Measurements from ENCODE around the gene SLC5A4. TPM values are rescaled to one million over a fixed set of nuclear protein-coding genes. Genes with fewer than 3 reads are reported as not detected.
"Not testable (repeated sequence)": the region's sequence is repeated elsewhere in the genome, so short reads cannot be mapped to it uniquely, and the experiment has no call there.

SLC5A4 gene
- total and polyA plus RNA-seq, 4 donors: 0.03 to 0.75 (median 0.19) TPM

DNA sequence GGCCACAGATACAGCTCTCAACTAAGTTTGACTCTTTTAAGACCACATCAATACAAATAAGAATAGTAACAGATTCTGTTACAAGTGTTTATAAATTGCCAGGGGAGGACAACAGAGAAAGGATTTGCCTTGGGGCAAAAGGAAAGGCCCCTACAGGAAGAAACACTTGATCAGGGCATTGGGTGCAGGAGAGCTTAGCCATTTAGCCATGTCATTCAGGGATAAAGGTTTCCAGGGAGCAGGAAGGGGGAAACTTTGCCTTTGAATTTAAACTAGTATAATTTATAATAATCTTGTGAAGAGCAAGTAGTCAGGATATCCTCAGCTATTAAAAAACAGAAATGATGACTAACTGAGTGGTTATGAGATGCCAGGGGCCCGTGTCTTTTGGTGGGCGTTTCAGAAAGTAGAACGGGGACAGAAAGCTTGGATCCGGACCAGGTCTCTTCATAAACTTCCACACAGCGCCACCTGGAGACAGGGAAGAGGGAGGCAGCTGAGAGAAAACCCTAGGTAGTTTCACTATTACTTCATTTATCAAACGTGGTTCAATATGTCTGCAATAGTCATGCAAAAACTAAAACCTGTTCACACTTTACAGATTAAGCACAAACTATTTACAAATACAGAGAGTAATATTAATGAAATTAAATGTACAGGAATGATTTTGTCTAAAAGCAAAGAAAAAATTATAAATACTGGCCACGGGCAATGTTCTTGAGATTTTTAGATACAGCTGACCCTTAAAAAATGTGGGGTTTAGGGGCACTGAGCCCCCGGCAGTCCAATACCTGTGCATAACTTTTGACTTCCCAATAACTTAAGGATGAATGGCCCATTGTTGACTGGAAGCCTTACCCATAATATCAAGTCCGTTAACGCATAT is 11.0 kb upstream of the SLC5A4 start:
- H3K9ac ChIP-seq (ENCODE audit: low read depth in 1 of 2, low read length in 2 of 2): peak overlapping the region in 1 of 2 donors; percentile 63
- peak overlapping the region in 2 of 3 donors; percentile 23 to 28 for H3K4me3 ChIP-seq (ENCODE audit: low read depth in 1 of 3, low read length in 3 of 3)
- WGBS: 29% methylated on average over 10 of the region's 10 CpGs
- no peak overlapping the region for H3K27ac ChIP-seq (ENCODE audit: low read depth in 1 of 2, low read length in 2 of 2)
- peak; percentile 76 for DNase-seq (ENCODE audit: low spot score)
- no peaks in the 10 kb centered on the region for H3K36me3 ChIP-seq (ENCODE audit: control insufficient read depth in 4 of 4, insufficient read depth in 3 of 4, low read depth in 1 of 4, low read length in 3 of 4)
- H3K9me3 ChIP-seq (ENCODE audit: control insufficient read depth in 4 of 4, low read length in 3 of 4): no peaks in the 10 kb centered on the region
- TF ChIP-seq, protein P1, sequence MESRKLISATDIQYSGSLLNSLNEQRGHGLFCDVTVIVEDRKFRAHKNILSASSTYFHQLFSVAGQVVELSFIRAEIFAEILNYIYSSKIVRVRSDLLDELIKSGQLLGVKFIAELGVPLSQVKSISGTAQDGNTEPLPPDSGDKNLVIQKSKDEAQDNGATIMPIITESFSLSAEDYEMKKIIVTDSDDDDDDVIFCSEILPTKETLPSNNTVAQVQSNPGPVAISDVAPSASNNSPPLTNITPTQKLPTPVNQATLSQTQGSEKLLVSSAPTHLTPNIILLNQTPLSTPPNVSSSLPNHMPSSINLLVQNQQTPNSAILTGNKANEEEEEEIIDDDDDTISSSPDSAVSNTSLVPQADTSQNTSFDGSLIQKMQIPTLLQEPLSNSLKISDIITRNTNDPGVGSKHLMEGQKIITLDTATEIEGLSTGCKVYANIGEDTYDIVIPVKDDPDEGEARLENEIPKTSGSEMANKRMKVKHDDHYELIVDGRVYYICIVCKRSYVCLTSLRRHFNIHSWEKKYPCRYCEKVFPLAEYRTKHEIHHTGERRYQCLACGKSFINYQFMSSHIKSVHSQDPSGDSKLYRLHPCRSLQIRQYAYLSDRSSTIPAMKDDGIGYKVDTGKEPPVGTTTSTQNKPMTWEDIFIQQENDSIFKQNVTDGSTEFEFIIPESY (IDR thresholded peaks at IDR 0.05): no peak
- TF ChIP-seq FOXA1 (IDR thresholded peaks at IDR 0.05): no peak
- no peak for TF ChIP-seq EGR1 (IDR thresholded peaks at IDR 0.05; ENCODE audit: low read depth in 2 of 2)
- TF ChIP-seq, protein P2, sequence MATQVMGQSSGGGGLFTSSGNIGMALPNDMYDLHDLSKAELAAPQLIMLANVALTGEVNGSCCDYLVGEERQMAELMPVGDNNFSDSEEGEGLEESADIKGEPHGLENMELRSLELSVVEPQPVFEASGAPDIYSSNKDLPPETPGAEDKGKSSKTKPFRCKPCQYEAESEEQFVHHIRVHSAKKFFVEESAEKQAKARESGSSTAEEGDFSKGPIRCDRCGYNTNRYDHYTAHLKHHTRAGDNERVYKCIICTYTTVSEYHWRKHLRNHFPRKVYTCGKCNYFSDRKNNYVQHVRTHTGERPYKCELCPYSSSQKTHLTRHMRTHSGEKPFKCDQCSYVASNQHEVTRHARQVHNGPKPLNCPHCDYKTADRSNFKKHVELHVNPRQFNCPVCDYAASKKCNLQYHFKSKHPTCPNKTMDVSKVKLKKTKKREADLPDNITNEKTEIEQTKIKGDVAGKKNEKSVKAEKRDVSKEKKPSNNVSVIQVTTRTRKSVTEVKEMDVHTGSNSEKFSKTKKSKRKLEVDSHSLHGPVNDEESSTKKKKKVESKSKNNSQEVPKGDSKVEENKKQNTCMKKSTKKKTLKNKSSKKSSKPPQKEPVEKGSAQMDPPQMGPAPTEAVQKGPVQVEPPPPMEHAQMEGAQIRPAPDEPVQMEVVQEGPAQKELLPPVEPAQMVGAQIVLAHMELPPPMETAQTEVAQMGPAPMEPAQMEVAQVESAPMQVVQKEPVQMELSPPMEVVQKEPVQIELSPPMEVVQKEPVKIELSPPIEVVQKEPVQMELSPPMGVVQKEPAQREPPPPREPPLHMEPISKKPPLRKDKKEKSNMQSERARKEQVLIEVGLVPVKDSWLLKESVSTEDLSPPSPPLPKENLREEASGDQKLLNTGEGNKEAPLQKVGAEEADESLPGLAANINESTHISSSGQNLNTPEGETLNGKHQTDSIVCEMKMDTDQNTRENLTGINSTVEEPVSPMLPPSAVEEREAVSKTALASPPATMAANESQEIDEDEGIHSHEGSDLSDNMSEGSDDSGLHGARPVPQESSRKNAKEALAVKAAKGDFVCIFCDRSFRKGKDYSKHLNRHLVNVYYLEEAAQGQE (IDR thresholded peaks at IDR 0.05): no peak
- no peak for TF ChIP-seq GABPA (IDR thresholded peaks at IDR 0.05 in 1 of 2, conservative IDR thresholded peaks at IDR 0.05 in 1 of 2)
- TF ChIP-seq, protein P3, sequence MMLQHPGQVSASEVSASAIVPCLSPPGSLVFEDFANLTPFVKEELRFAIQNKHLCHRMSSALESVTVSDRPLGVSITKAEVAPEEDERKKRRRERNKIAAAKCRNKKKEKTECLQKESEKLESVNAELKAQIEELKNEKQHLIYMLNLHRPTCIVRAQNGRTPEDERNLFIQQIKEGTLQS (IDR thresholded peaks at IDR 0.05): no peak
- TF ChIP-seq RAD21 (IDR thresholded peaks at IDR 0.05): peak; percentile 88
- no peak for TF ChIP-seq NR2F2 (IDR thresholded peaks at IDR 0.05)
- TF ChIP-seq HNF4A (conservative IDR thresholded peaks at IDR 0.05): peak; percentile 15 to 24
- peak in 1 of 2 donors; percentile 19 for TF ChIP-seq RXRA (IDR thresholded peaks at IDR 0.05)
- no peak for TF ChIP-seq FOXA2 (IDR thresholded peaks at IDR 0.05)
- TF ChIP-seq SP1 (IDR thresholded peaks at IDR 0.05): no peak
- TF ChIP-seq HNF4G (IDR thresholded peaks at IDR 0.05): no peak
- TF ChIP-seq YY1 (IDR thresholded peaks at IDR 0.05): no peak
- TF ChIP-seq, protein P4, sequence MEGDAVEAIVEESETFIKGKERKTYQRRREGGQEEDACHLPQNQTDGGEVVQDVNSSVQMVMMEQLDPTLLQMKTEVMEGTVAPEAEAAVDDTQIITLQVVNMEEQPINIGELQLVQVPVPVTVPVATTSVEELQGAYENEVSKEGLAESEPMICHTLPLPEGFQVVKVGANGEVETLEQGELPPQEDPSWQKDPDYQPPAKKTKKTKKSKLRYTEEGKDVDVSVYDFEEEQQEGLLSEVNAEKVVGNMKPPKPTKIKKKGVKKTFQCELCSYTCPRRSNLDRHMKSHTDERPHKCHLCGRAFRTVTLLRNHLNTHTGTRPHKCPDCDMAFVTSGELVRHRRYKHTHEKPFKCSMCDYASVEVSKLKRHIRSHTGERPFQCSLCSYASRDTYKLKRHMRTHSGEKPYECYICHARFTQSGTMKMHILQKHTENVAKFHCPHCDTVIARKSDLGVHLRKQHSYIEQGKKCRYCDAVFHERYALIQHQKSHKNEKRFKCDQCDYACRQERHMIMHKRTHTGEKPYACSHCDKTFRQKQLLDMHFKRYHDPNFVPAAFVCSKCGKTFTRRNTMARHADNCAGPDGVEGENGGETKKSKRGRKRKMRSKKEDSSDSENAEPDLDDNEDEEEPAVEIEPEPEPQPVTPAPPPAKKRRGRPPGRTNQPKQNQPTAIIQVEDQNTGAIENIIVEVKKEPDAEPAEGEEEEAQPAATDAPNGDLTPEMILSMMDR (IDR thresholded peaks at IDR 0.05; ENCODE audit: low read depth, low read length, missing input control): peak; percentile 89
- TF ChIP-seq TAF1 (conservative IDR thresholded peaks at IDR 0.05): no peak
- TF ChIP-seq JUND (IDR thresholded peaks at IDR 0.05): no peak
- H3K27me3 ChIP-seq (ENCODE audit: control insufficient read depth in 4 of 4, insufficient read depth in 4 of 4, low read length in 3 of 4): no peaks in the 10 kb centered on the region
- H3K4me1 ChIP-seq (ENCODE audit: control insufficient read depth in 4 of 4, insufficient read depth in 4 of 4, low read length in 3 of 4): peaks cover 0 to 11% (median 3%) of the 10 kb centered on the region in 4 donors

DNA sequence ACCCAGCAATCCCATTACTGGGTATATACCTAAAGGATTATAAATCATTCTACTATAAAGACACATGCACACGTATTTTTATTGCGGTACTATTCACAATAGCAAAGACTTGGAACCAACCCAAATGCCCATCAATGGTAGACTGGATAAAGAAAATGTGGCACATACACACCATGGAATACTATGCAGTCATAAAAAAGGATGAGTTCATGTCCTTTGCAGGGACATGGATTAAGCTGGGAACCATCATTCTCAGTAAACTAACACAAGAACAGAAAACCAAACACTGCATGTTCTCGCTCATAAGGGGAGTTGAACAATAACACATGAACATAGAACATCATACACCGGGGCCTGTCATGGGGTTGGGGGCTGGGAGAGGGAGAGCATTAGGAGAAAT is 8.5 kb upstream of the SLC5A4 start:
- not testable (repeated sequence) for H3K9me3 ChIP-seq (ENCODE audit: control insufficient read depth in 4 of 4, low read length in 3 of 4); H3K27ac ChIP-seq (ENCODE audit: low read depth in 1 of 2, low read length in 2 of 2); H3K36me3 ChIP-seq (ENCODE audit: control insufficient read depth in 4 of 4, insufficient read depth in 3 of 4, low read depth in 1 of 4, low read length in 3 of 4); DNase-seq (ENCODE audit: low spot score); H3K4me3 ChIP-seq (ENCODE audit: low read depth in 1 of 3, low read length in 3 of 3); H3K9ac ChIP-seq (ENCODE audit: low read depth in 1 of 2, low read length in 2 of 2); H3K27me3 ChIP-seq (ENCODE audit: control insufficient read depth in 4 of 4, insufficient read depth in 4 of 4, low read length in 3 of 4)
- 94% methylated on average over 4 of the region's 4 CpGs for WGBS
- H3K4me1 ChIP-seq (ENCODE audit: control insufficient read depth in 4 of 4, insufficient read depth in 4 of 4, low read length in 3 of 4): peaks cover 0 to 11% (median 3%) of the 10 kb centered on the region in 4 donors

Measured in liver (tissue), 9 donors.